ENCODE data around the gene KCNH4. TPM values are rescaled to one million over a fixed set of nuclear protein-coding genes. Genes with fewer than 3 reads are reported as not detected.
A peak's percentile ranks its signal among the peaks of the same experiment; 100 is the strongest.

KCNH4 gene
- total and polyA plus RNA-seq, 9 of the 15 experiments (the other 6 are each of a cell fraction or from before 2014, with no cell fraction given) = 0.10 to 1.8 (median 0.50) TPM

DNA sequence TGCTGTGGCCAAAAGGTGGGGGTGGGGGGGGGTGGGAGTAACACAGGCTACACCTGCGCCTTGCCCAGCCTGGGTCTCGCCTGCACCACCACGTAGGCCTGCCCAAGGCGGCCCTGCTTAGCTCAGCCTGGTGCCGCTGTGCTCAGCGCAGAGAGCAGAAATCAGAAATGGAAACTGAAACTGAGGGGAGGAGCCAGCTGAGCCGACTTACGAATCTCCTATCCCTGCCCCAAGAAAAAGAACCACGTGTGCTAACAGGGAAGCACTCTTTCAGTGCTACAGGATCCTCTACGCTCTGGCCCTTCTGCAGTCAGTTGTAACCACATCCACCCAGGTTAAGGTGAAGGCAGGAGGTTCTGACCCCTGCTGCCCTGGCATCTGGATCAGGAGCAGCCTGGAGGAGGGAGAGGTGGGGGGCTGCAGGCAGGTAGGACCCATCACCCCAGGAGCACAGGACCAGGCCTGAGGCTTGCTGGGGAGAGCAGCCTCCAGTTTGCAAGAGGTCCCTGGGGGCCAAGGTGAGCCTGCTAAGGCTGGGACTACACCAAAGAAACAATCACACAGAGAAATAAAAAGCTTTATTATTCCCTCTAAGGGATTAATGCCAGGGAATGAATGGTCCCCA lies 68.3 kb downstream of the KCNH4 start, which contains the start of gene DHX58 (continued):
- TF ChIP-seq GABPA (tag; conservative IDR thresholded peaks at IDR 0.05; ENCODE audit: low read depth) = no peak
- TF ChIP-seq RBM14 (IDR thresholded peaks at IDR 0.05; ENCODE audit: borderline replicate concordance, insufficient read depth, low read depth, low read length) = no peak
- TF ChIP-seq MCM2 (IDR thresholded peaks at IDR 0.05; ENCODE audit: low read depth) = no peak
- no peak for TF ChIP-seq ERF (CRISPR knock-in tag; IDR thresholded peaks at IDR 0.05)
- TF ChIP-seq, protein P1, sequence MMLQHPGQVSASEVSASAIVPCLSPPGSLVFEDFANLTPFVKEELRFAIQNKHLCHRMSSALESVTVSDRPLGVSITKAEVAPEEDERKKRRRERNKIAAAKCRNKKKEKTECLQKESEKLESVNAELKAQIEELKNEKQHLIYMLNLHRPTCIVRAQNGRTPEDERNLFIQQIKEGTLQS (IDR thresholded peaks at IDR 0.05) = no peak
- TF ChIP-seq, protein P1 (CRISPR knock-in tag; conservative IDR thresholded peaks at IDR 0.05) = no peak
- no peak for TF ChIP-seq SP1 (CRISPR knock-in tag; IDR thresholded peaks at IDR 0.05)
- no peak for TF ChIP-seq POLR3A (IDR thresholded peaks at IDR 0.05; ENCODE audit: borderline replicate concordance, extremely low read depth, insufficient read depth, insufficient read length)
- TF ChIP-seq, protein P2, sequence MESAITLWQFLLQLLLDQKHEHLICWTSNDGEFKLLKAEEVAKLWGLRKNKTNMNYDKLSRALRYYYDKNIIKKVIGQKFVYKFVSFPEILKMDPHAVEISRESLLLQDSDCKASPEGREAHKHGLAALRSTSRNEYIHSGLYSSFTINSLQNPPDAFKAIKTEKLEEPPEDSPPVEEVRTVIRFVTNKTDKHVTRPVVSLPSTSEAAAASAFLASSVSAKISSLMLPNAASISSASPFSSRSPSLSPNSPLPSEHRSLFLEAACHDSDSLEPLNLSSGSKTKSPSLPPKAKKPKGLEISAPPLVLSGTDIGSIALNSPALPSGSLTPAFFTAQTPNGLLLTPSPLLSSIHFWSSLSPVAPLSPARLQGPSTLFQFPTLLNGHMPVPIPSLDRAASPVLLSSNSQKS (CRISPR knock-in tag; IDR thresholded peaks at IDR 0.05) = no peak
- TF ChIP-seq, protein P3, sequence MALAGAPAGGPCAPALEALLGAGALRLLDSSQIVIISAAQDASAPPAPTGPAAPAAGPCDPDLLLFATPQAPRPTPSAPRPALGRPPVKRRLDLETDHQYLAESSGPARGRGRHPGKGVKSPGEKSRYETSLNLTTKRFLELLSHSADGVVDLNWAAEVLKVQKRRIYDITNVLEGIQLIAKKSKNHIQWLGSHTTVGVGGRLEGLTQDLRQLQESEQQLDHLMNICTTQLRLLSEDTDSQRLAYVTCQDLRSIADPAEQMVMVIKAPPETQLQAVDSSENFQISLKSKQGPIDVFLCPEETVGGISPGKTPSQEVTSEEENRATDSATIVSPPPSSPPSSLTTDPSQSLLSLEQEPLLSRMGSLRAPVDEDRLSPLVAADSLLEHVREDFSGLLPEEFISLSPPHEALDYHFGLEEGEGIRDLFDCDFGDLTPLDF (CRISPR knock-in tag; IDR thresholded peaks at IDR 0.05) = no peak
- peak; percentile 52; the same call in 1 of the 2 replicates for TF ChIP-seq PHF8 (IDR thresholded peaks at IDR 0.05; ENCODE audit: borderline replicate concordance, low read length)
- TF ChIP-seq, protein P4, sequence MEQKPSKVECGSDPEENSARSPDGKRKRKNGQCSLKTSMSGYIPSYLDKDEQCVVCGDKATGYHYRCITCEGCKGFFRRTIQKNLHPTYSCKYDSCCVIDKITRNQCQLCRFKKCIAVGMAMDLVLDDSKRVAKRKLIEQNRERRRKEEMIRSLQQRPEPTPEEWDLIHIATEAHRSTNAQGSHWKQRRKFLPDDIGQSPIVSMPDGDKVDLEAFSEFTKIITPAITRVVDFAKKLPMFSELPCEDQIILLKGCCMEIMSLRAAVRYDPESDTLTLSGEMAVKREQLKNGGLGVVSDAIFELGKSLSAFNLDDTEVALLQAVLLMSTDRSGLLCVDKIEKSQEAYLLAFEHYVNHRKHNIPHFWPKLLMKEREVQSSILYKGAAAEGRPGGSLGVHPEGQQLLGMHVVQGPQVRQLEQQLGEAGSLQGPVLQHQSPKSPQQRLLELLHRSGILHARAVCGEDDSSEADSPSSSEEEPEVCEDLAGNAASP (IDR thresholded peaks at IDR 0.05) = no peak
- TF ChIP-seq ZSCAN32 (CRISPR knock-in tag; IDR thresholded peaks at IDR 0.05) = no peak
- no peak for TF ChIP-seq SP2 (IDR thresholded peaks at IDR 0.05; ENCODE audit: extremely low read depth, low read depth, low read length, poor library complexity, severe bottlenecking)
- TF ChIP-seq, protein P5, sequence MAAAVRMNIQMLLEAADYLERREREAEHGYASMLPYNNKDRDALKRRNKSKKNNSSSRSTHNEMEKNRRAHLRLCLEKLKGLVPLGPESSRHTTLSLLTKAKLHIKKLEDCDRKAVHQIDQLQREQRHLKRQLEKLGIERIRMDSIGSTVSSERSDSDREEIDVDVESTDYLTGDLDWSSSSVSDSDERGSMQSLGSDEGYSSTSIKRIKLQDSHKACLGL (CRISPR knock-in tag; IDR thresholded peaks at IDR 0.05; ENCODE audit: borderline replicate concordance, poor library complexity, severe bottlenecking) = no peak
- no peak for TF ChIP-seq ZNF507 (tag; conservative IDR thresholded peaks at IDR 0.05)
- no peak for TF ChIP-seq MEIS2 (IDR thresholded peaks at IDR 0.05; ENCODE audit: partially characterized antibody)
- TF ChIP-seq CEBPG (CRISPR knock-in tag; IDR thresholded peaks at IDR 0.05) = no peak
- no peak for TF ChIP-seq CEBPG (tag; conservative IDR thresholded peaks at IDR 0.05 in 1 of 2, IDR thresholded peaks at IDR 0.05 in 1 of 2)
- no peak for TF ChIP-seq SRSF7 (optimal IDR thresholded peaks at IDR 0.05; ENCODE audit: low read depth, low read length)
- TF ChIP-seq SMAD3 (CRISPR knock-in tag; conservative IDR thresholded peaks at IDR 0.05) = no peak
- TF ChIP-seq PRMT5 (CRISPR knock-in tag; IDR thresholded peaks at IDR 0.05) = no peak
- TF ChIP-seq ZNF589 (CRISPR knock-in tag; IDR thresholded peaks at IDR 0.05; ENCODE audit: low read depth) = no peak

All from K562 (cell line).